GM18868 (cell line): ENCODE data around the gene ECE1.

Experiments used
- ATAC-seq: cut with Tn5 transposase; IDR thresholded peaks from one replicate; pipeline ENCODE4 v1.9.1; 2021; ENCODE audit warnings: mild to moderate bottlenecking, moderate library complexity; ENCODE audit not compliant: unreplicated experiment

ECE1 gene

GRCh38 chr1:21269461-21270085 lies 20.7 kb downstream of the ECE1 start:
- no peak for ATAC-seq

GRCh38 chr1:21268281-21269239 lies 21.7 kb downstream of the ECE1 start:
- ATAC-seq = no peak

- no peak for ATAC-seq
Observed at GRCh38 chr1:21267191-21268077, 22.8 kb downstream of the ECE1 start.

GRCh38 chr1:21266119-21266774 lies 24.0 kb downstream of the ECE1 start:
- ATAC-seq = no peak

- no peak for ATAC-seq
Observed at GRCh38 chr1:21265644-21266043, 24.6 kb downstream of the ECE1 start.

- no peak for ATAC-seq
Observed at GRCh38 chr1:21264898-21265297, 25.4 kb downstream of the ECE1 start.

GRCh38 chr1:21263653-21264225 lies 26.5 kb downstream of the ECE1 start:
- ATAC-seq = no peak

GRCh38 chr1:21263052-21263429 lies 27.2 kb downstream of the ECE1 start:
- ATAC-seq = no peak

- ATAC-seq = no peak
Observed at GRCh38 chr1:21262293-21263051, 27.8 kb downstream of the ECE1 start.

- no peak for ATAC-seq
Observed at GRCh38 chr1:21261551-21262292, 28.5 kb downstream of the ECE1 start.

- ATAC-seq = no peak
Observed at GRCh38 chr1:21260405-21261125, 29.7 kb downstream of the ECE1 start.

- no peak for ATAC-seq
Observed at GRCh38 chr1:21259316-21260076, 30.8 kb downstream of the ECE1 start.

GRCh38 chr1:21258331-21259134 lies 31.7 kb downstream of the ECE1 start:
- ATAC-seq = no peak

- ATAC-seq = no peak
Observed at GRCh38 chr1:21257431-21258135, 32.7 kb downstream of the ECE1 start.

- ATAC-seq = no peak
Observed at GRCh38 chr1:21256776-21257175, 33.5 kb downstream of the ECE1 start.

GRCh38 chr1:21255943-21256320 lies 34.3 kb downstream of the ECE1 start:
- ATAC-seq = no peak
